Lower leg skin (tissue), 4 donors: ENCODE measurements around the gene EXOC6. TPM values are rescaled to one million over a fixed set of nuclear protein-coding genes. Genes with fewer than 3 reads are reported as not detected.

ENCODE experiments used
- DNase-seq, 2 donors: peaks; one replicate each; pipeline ENCODE4 v3.0.0-alpha.2; 2019; ENCODE audit warnings: low spot score in 2 of 2
- H3K4me3 ChIP-seq: fragments of 200-600 bp; sonication (generic); 2 replicates; pipeline ENCODE4 v1.5.1; 2017; ENCODE audit warnings: mild to moderate bottlenecking, low read depth; ENCODE audit not compliant: poor library complexity, severe bottlenecking
- POLR2A ChIP-seq, 2 donors: fragments of 450-650 bp; IDR thresholded peaks; one replicate each; pipeline ENCODE4 v1.6.1; 2016 to 2017; ENCODE audit warnings: antibody characterized with exemption in 2 of 2, mild to moderate bottlenecking in 1 of 2, moderate library complexity in 1 of 2
- WGBS, 2 donors: methylation state at CpG; one replicate each; pipeline ENCODE4 v1.1.5; 2018; 5-methylcytosine and 5-hydroxymethylcytosine counted together
- intact Hi-C: fragments of 100-400 bp; cut with DNase I; formaldehyde crosslinking; loops from one replicate; pipeline ENCODE4 v1.15.0; 2023; ENCODE audit warnings: low total_unique reads
- total RNA-seq, 4 donors: library from RNA; depleted of rRNA; stranded (reverse); fragments of >200 nt; gene quantifications; one replicate each; pipeline ENCODE4 v1.1.0, GENCODE V29; 2016
- TF ChIP-seq, protein P1 (sequence below), 3 donors: fragments of 450-650 bp; IDR thresholded peaks; one replicate each; pipeline ENCODE4 v1.5.1; 2016; ENCODE audit warnings: antibody characterized with exemption in 3 of 3, mild to moderate bottlenecking in 3 of 3, moderate library complexity in 2 of 3

Gene EXOC6
- total RNA-seq, 4 donors from 2014 or later: 5.2 to 8.4 (median 6.0) TPM

DNA sequence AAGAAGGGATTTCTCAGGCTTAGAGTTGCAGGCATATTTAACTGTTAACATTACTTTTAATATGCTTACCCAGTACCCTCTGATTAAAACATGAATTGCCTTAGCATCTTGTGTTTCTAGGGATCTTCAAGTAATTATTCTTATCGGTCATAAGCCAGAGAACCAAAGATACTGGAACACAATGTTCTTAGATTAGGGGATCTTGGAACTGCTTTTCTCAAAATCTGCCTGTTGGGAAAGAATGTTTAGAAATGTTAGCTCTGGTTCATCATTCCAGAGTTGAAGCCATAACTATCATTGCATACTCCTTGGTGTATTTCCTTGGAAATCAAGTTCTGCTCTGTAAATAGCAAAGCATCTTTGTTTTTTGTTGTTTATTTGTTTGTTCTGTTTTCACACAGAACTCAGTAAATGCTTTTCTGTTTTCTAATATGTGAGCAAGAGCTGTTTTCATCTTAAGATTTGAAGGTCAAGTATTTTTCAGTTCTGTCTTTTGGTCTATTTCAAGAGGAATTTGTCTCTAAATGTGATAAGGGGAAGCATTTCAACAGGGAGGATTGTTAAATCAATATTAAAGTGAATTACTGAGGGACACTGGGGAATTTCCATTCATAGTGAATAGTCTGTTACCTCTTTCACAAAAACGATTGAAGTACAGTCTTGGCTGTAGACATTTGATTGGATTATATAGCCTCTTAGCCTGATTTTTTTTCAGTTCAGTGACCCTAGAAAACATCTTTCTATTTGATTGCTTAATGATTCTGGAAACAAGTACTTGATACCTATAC is 109.1 kb downstream of the EXOC6 start:
- no peak overlapping the region for H3K4me3 ChIP-seq
- WGBS, 2 donors: 70% methylated on average over 2 of the region's 2 CpGs
- TF ChIP-seq, protein P1, sequence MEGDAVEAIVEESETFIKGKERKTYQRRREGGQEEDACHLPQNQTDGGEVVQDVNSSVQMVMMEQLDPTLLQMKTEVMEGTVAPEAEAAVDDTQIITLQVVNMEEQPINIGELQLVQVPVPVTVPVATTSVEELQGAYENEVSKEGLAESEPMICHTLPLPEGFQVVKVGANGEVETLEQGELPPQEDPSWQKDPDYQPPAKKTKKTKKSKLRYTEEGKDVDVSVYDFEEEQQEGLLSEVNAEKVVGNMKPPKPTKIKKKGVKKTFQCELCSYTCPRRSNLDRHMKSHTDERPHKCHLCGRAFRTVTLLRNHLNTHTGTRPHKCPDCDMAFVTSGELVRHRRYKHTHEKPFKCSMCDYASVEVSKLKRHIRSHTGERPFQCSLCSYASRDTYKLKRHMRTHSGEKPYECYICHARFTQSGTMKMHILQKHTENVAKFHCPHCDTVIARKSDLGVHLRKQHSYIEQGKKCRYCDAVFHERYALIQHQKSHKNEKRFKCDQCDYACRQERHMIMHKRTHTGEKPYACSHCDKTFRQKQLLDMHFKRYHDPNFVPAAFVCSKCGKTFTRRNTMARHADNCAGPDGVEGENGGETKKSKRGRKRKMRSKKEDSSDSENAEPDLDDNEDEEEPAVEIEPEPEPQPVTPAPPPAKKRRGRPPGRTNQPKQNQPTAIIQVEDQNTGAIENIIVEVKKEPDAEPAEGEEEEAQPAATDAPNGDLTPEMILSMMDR (IDR thresholded peaks at IDR 0.05): no peak
- TF ChIP-seq POLR2A (IDR thresholded peaks at IDR 0.05): no peak
- no peak for DNase-seq
- intact Hi-C loops: no loop called here

DNA sequence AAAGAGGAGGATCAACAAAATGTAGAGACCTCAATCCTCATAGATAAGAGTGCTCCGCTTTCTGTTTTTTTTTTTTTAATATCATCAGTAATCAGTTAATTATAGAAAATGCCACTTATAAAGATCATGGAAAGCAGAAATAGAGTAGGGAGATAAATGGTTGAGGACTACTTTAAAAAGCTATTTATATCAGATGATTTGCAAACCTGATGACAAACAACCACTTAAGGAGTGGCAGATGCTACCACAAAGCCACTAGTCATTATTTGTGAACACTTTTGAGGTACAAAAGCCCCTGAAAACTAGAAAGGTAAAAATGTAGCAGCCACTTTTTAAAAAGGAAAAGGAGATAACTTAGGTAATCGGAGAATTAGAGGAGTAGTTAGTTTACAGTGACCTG is 113.3 kb downstream of the EXOC6 start:
- WGBS, 2 donors: 93 to 98% methylated on average over 2 of the region's 2 CpGs
- intact Hi-C loops: no loop called here

DNA sequence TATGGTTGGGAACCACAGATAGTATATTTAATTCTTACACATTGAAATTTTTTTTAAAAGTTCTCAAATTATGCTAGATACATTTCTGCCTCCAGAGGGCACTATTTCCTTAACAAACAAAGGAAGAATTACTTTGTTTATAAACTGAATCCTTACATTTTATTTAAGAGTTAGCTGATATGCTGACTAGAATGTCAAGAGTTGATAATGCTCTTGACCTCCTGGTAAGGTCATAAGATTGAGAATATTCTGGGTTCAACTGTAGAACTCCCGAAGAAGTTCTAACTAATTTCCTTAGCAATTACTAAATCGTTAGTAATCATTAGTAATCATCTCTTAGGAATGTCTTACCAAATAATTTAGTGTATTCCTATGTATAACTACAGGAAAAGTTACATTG is 117.0 kb downstream of the EXOC6 start:
- intact Hi-C loops: no loop called here
- no peak for DNase-seq
- no peak overlapping the region for H3K4me3 ChIP-seq
- 36 to 41% methylated on average over 2 of the region's 2 CpGs for WGBS, 2 donors
- no peak for TF ChIP-seq POLR2A (IDR thresholded peaks at IDR 0.05)
- TF ChIP-seq, protein P1 (IDR thresholded peaks at IDR 0.05): no peak

More for the DNA sequence above, 113.3 kb downstream of the EXOC6 start:
- TF ChIP-seq, protein P1 (IDR thresholded peaks at IDR 0.05): no peak
- TF ChIP-seq POLR2A (IDR thresholded peaks at IDR 0.05): no peak
- no peak for DNase-seq
- no peak overlapping the region for H3K4me3 ChIP-seq

DNA sequence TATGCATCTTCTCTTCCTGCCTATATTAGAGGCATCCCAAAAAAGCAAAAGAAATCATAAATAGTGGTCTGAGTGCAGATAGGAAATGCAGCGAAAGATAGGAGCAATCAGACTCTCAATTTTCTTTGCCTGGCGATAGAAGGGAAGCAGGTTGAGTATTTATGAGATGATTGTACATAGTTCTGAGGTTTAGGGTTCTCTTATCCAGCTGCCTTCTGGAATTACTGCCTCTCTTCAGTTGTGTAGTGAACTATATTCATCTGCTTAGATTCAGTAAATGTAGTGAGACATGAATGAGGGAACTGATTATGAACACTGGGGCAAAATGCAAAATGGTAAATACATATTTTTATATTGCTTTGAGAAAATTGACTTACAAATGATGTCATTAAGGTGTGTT is 119.3 kb downstream of the EXOC6 start:
- 97% methylated on average over 2 of the region's 2 CpGs for WGBS, 2 donors
- TF ChIP-seq, protein P1 (IDR thresholded peaks at IDR 0.05): no peak
- TF ChIP-seq POLR2A (IDR thresholded peaks at IDR 0.05): no peak
- H3K4me3 ChIP-seq: no peak overlapping the region
- DNase-seq: no peak
- intact Hi-C loops: no loop called here

DNA sequence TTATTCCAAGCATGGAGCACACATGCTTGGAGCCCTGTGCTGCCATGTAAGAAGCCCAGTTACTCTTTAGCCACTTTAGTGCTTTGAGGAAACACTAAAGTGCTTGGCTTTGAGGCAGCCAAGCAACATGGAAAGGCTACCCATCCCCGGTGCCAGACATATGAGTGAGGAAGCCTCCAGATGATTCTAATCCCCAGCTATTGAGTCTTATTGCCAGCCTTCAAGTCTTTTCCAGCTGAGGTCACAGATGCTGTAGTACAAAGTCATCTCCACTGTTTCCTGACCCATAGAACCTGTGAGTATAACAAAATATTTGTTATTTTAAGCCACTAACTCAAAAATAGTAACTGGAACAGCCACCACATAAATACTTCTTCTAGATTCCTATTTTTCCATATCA is 120.8 kb downstream of the EXOC6 start:
- 56 to 86% methylated on average over 1 of the region's 1 CpG for WGBS, 2 donors
- H3K4me3 ChIP-seq: no peak overlapping the region
- no peak for DNase-seq
- TF ChIP-seq, protein P1 (IDR thresholded peaks at IDR 0.05): no peak
- no peak for TF ChIP-seq POLR2A (IDR thresholded peaks at IDR 0.05)
- intact Hi-C loops: no loop called here
